Aorta (tissue), 5 donors: ENCODE measurements around the gene OR5B2. TPM values are rescaled to one million over a fixed set of nuclear protein-coding genes. Genes with fewer than 3 reads are reported as not detected.

Source experiments
- ATAC-seq: fragments of 200-7000 bp; cut with Tn5 transposase; one replicate; pipeline ENCODE4 v1.9.1; 2022; ENCODE audit warnings: moderate library complexity; ENCODE audit not compliant: low FRiP score
- DNase-seq, 2 donors: peaks; one replicate each; pipeline ENCODE4 v3.0.0-alpha.2; 2020
- H3K27ac ChIP-seq, 2 donors: one replicate each; pipeline ENCODE4 v1.5.1; 2013; ENCODE audit warnings: low read length in 2 of 2, mild to moderate bottlenecking in 2 of 2, moderate library complexity in 2 of 2, control low read depth in 1 of 2, inconsistent platforms in 1 of 2, low read depth in 1 of 2
- H3K27me3 ChIP-seq, 2 donors: one replicate each; pipeline ENCODE4 v1.6.1; 2013; ENCODE audit warnings: control low read depth in 1 of 2, low read length in 1 of 2, mild to moderate bottlenecking in 1 of 2, moderate library complexity in 1 of 2; ENCODE audit not compliant: insufficient read depth in 2 of 2, control insufficient read depth in 1 of 2
- H3K36me3 ChIP-seq, 2 donors: one replicate each; pipeline ENCODE4 v1.6.1; 2013; ENCODE audit warnings: control low read depth in 1 of 2, low read length in 1 of 2, mild to moderate bottlenecking in 1 of 2; ENCODE audit not compliant: insufficient read depth in 2 of 2, control insufficient read depth in 1 of 2
- H3K4me1 ChIP-seq, 2 donors: one replicate each; pipeline ENCODE4 v1.6.1; 2013; ENCODE audit warnings: low read length in 2 of 2, control low read depth in 1 of 2, mild to moderate bottlenecking in 1 of 2, moderate library complexity in 1 of 2; ENCODE audit not compliant: insufficient read depth in 2 of 2, control insufficient read depth in 1 of 2
- H3K4me3 ChIP-seq, 2 donors: one replicate each; pipeline ENCODE4 v1.5.1; 2013; ENCODE audit warnings: low read length in 2 of 2, control low read depth in 1 of 2, mild to moderate bottlenecking in 1 of 2
- H3K9me3 ChIP-seq: one replicate; pipeline ENCODE4 v1.6.1; 2013; ENCODE audit warnings: mild to moderate bottlenecking, low read length; ENCODE audit not compliant: control insufficient read depth
- WGBS, 2 donors: extraction: QIAGEN DNeasy Blood & Tissue Kit; methylation state at CpG; one replicate each; pipeline ENCODE4 v1.1.7; 2013; 5-methylcytosine and 5-hydroxymethylcytosine counted together
- intact Hi-C, 2 donors: fragments of 100-400 bp; cut with DNase I; formaldehyde crosslinking; loops; one replicate each; pipeline versions ENCODE4 v1.14.2 to v1.15.0; 2022
- polyA plus RNA-seq, 2 donors: library from polyadenylated mRNA; stranded (reverse); fragments of 200-250 nt; gene quantifications; one replicate each; pipeline ENCODE4 v1.2.3, GENCODE V29; 2013
- total RNA-seq, 2 donors: library from RNA; stranded (reverse); fragmentation: NEBNext Ultra II Directional; extraction: Animal tissue kit (Norgen Biotek cat#: 25700); gene quantifications; one replicate each; pipeline ENCODE4 v1.2.1, GENCODE V29; 2021
- donor health status: healthy with polysubstance abuse.
- donor health status: Bipolar disorder and iron deficiency.
- donor health status: DM: no; HTN: no; CAD: no.
- donor health status: DM: no; HTN: no; CAD: no.
- donor health status: DM: yes; HTN: yes; CAD: no.

The OR5B2 gene
- total and polyA plus RNA-seq, 4 donors = not detected

DNA sequence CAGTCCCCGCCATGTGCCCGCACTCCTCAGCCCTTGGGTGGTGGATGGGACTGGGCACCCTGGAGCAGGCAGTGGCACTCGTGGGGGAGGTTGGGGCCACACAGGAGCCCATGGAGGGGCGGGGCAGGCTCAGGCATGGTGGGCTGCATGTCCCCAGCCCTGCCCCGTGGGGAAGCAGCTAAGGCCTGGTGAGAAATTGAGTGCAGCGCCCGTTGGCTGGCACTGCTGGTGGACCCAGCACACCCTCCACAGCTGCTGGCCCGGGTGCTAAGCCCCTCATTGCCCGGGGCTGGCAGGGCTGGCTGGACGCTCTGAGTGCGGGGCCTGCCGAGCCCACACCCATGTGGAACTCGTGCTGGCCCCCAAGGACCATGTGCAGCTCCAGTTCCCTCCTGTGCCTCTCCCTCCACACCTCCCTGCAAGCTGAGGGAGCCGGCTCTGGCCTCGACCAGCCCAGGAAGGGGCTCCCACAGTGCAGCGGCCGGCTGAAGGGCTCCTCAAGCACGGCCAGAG is 37.3 kb downstream of the OR5B2 start:
- H3K27me3 ChIP-seq = no peaks in the 10 kb centered on the region
- intact Hi-C loops = no loop called here
- ATAC-seq (no peak), DNase-seq (peak in 1 of 2 donors; percentile 23)
- no peak overlapping the region for H3K4me3 ChIP-seq
- no peak overlapping the region for H3K27ac ChIP-seq
- peaks cover 3% of the 10 kb centered on the region for H3K9me3 ChIP-seq
- no peaks in the 10 kb centered on the region for H3K36me3 ChIP-seq
- H3K4me1 ChIP-seq = no peaks in the 10 kb centered on the region
- 81 to 83% methylated on average over 18 of the region's 18 CpGs for WGBS, 2 donors

Other genes with a start within 250 kb of the OR5B2 start
- gene OR9Q2, start 239.1 kb downstream of the OR5B2 start, total RNA-seq = not detected
- gene OR9Q2, start 239.1 kb downstream of the OR5B2 start, polyA plus RNA-seq = not detected
- not detected for gene OR1S2, start 224.0 kb downstream of the OR5B2 start, total RNA-seq
- not detected for gene OR1S2, start 224.0 kb downstream of the OR5B2 start, polyA plus RNA-seq
- gene OR1S1, start 215.4 kb downstream of the OR5B2 start, total RNA-seq = not detected
- gene OR1S1, start 215.4 kb downstream of the OR5B2 start, polyA plus RNA-seq = not detected
- not detected for gene OR10Q1, start 199.2 kb downstream of the OR5B2 start, total RNA-seq
- gene OR10Q1, start 199.2 kb downstream of the OR5B2 start, polyA plus RNA-seq = not detected
- gene OR10W1, start 159.9 kb downstream of the OR5B2 start, total RNA-seq = not detected
- gene OR10W1, start 159.9 kb downstream of the OR5B2 start, polyA plus RNA-seq = not detected
- not detected for gene OR5B17, start 69.1 kb downstream of the OR5B2 start, total RNA-seq
- not detected for gene OR5B17, start 69.1 kb downstream of the OR5B2 start, polyA plus RNA-seq
- gene OR5B3, start 21.2 kb downstream of the OR5B2 start, total RNA-seq = not detected
- gene OR5B3, start 21.2 kb downstream of the OR5B2 start, polyA plus RNA-seq = not detected
- gene OR5B12, start 14.1 kb upstream of the OR5B2 start, total RNA-seq = not detected
- gene OR5B12, start 14.1 kb upstream of the OR5B2 start, polyA plus RNA-seq = not detected
- not detected for gene OR5B21, start 80.0 kb upstream of the OR5B2 start, total RNA-seq
- not detected for gene OR5B21, start 80.0 kb upstream of the OR5B2 start, polyA plus RNA-seq
- 10 to 100 TPM; 15.0 to 20.4 TPM for gene LPXN, start 147.7 kb upstream of the OR5B2 start, total RNA-seq
- 1 to 10 TPM; 7.0 to 8.3 TPM for gene LPXN, start 147.7 kb upstream of the OR5B2 start, polyA plus RNA-seq
- gene ZFP91, start 150.9 kb upstream of the OR5B2 start, total RNA-seq = 10 to 100 TPM; 51.1 to 57.1 TPM
- gene ZFP91, start 150.9 kb upstream of the OR5B2 start, polyA plus RNA-seq = 10 to 100 TPM; 20.3 to 38.2 TPM
- gene CNTF, start 194.5 kb upstream of the OR5B2 start, total RNA-seq = 1 to 10 TPM; 1.9 to 3.1 TPM
- gene CNTF, start 194.5 kb upstream of the OR5B2 start, polyA plus RNA-seq = 1 to 10 TPM in 1 of 2 donors, under 1 TPM in 1; 0.26 to 1.3 TPM